Neural progenitor cell (in vitro differentiated cells): ENCODE results near the gene HORMAD1. TPM values are rescaled to one million over a fixed set of nuclear protein-coding genes. Genes with fewer than 3 reads are reported as not detected.
"Not testable (repeated sequence)": the region's sequence is repeated elsewhere in the genome, so short reads cannot be mapped to it uniquely, and the experiment has no call there.

Experiments
- DNase-seq: peaks from one replicate; pipeline ENCODE4 v3.0.0-alpha.2; 2016; ENCODE audit warnings: low spot score
- H2AFZ ChIP-seq: fragments of 200-600 bp; sonication (generic); replicated peaks from 2 replicates; pipeline ENCODE4 v1.6.1; 2016; ENCODE audit warnings: antibody characterized with exemption
- H3F3A ChIP-seq: fragments of 200-600 bp; sonication (generic); 2 replicates; pipeline ENCODE4 v1.6.1; 2016; ENCODE audit warnings: antibody characterized with exemption, low read depth
- H3K27ac ChIP-seq: fragments of 200-600 bp; sonication (generic); 2 replicates; pipeline ENCODE4 v1.5.1; 2016; ENCODE audit warnings: mild to moderate bottlenecking
- H3K27me3 ChIP-seq: fragments of 200-600 bp; sonication (generic); 2 replicates; pipeline ENCODE4 v1.6.1; 2016; ENCODE audit warnings: mild to moderate bottlenecking, moderate library complexity
- H3K36me3 ChIP-seq: fragments of 200-600 bp; sonication (generic); 2 replicates; pipeline ENCODE4 v1.5.1; 2016
- H3K4me1 ChIP-seq: fragments of 200-600 bp; sonication (generic); 2 replicates; pipeline ENCODE4 v1.6.1; 2016; ENCODE audit warnings: mixed run types
- H3K4me2 ChIP-seq: fragments of 200-600 bp; sonication (generic); 2 replicates; pipeline ENCODE4 v1.6.1; 2016
- H3K4me3 ChIP-seq: fragments of 200-600 bp; sonication (generic); 2 replicates; pipeline ENCODE4 v1.5.1; 2016
- H3K79me2 ChIP-seq: fragments of 200-600 bp; sonication (generic); 2 replicates; pipeline ENCODE4 v1.6.1; 2016; ENCODE audit warnings: low read depth
- H3K9ac ChIP-seq: fragments of 200-600 bp; sonication (generic); 2 replicates; pipeline ENCODE4 v1.6.1; 2016
- H3K9me3 ChIP-seq: fragments of 200-600 bp; sonication (generic); 2 replicates; pipeline ENCODE4 v1.5.1; 2016; ENCODE audit warnings: low read depth
- H4K20me1 ChIP-seq: fragments of 200-600 bp; sonication (generic); 2 replicates; pipeline ENCODE4 v1.6.1; 2016; ENCODE audit warnings: low read depth
- H3K27ac Mint-ChIP-seq: 3 replicates; pipeline ENCODE4 v1.8.0; 2021; ENCODE audit warnings: mixed read lengths
- H3K27me3 Mint-ChIP-seq: 2 replicates; pipeline ENCODE4 v1.8.0; 2022; ENCODE audit warnings: low read depth, mild to moderate bottlenecking, inconsistent platforms, moderate library complexity, mixed read lengths; ENCODE audit not compliant: insufficient read depth
- H3K36me3 Mint-ChIP-seq: 3 replicates; pipeline ENCODE4 v1.8.0; 2021; ENCODE audit warnings: mixed read lengths
- H3K4me1 Mint-ChIP-seq: 3 replicates; pipeline ENCODE4 v1.8.0; 2021; ENCODE audit warnings: mixed read lengths
- H3K4me3 Mint-ChIP-seq: 3 replicates; pipeline ENCODE4 v1.8.0; 2021; ENCODE audit warnings: mild to moderate bottlenecking, moderate library complexity, mixed read lengths
- H3K9me3 Mint-ChIP-seq: 3 replicates; pipeline ENCODE4 v1.8.0; 2020; ENCODE audit warnings: mixed read lengths
- EZH2 ChIP-seq: fragments of 200-600 bp; sonication (generic); IDR thresholded peaks from 2 replicates; pipeline ENCODE4 v1.6.1; 2017; ENCODE audit warnings: antibody characterized with exemption, mild to moderate bottlenecking, moderate library complexity
- EZH2phosphoT487 ChIP-seq: fragments of 200-600 bp; sonication (generic); IDR thresholded peaks from 2 replicates; pipeline ENCODE4 v1.6.1; 2017; ENCODE audit warnings: antibody characterized with exemption
- total RNA-seq: library from RNA; depleted of rRNA; stranded (reverse); fragments of >200 nt; gene quantifications from 2 replicates; pipeline ENCODE4 v1.2.3, GENCODE V29; 2015; ENCODE audit warnings: low replicate concordance
- TF ChIP-seq, protein P1 (sequence below): fragments of 200-600 bp; sonication (generic); IDR thresholded peaks from 2 replicates; pipeline ENCODE4 v1.5.1; 2017; ENCODE audit warnings: antibody characterized with exemption, mild to moderate bottlenecking

Gene HORMAD1
- total RNA-seq, 1 donor from 2014 or later = not detected

DNA sequence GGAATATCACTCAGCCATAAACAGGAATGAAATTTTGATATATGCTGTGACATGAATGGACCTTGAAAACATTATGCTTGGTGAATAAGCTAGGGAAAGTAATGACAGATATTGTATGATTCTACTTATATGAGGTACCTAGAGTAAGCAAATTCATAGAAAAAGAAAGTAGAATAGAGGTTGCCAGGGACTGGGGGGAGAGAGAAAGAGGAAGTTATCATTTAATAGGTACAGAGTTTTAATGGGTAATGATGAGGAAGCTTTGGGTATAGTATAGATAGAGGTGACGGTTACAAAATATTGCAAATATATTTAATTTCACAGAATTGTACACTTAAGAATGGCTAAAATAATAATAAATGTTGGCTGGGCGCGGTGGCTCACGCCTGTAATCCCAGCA lies 60.1 kb downstream of the HORMAD1 start:
- Histone ChIP-seq H3K4me1 (no peaks in the 10 kb centered on the region), H3K27ac (no peak overlapping the region), H3K27me3 (no peaks in the 10 kb centered on the region), H3K79me2 (no peaks in the 10 kb centered on the region), H2AFZ (no peak overlapping the region), H4K20me1 (no peaks in the 10 kb centered on the region), H3K36me3 (peaks cover 5% of the 10 kb centered on the region), H3K9me3 (no peaks in the 10 kb centered on the region), H3F3A (no peaks in the 10 kb centered on the region), H3K9ac (no peak overlapping the region), H3K4me2 (no peak overlapping the region), H3K4me3 (no peak overlapping the region)
- TF ChIP-seq EZH2phosphoT487 = no peak
- TF ChIP-seq EZH2 = no peak
- TF ChIP-seq, protein P1, sequence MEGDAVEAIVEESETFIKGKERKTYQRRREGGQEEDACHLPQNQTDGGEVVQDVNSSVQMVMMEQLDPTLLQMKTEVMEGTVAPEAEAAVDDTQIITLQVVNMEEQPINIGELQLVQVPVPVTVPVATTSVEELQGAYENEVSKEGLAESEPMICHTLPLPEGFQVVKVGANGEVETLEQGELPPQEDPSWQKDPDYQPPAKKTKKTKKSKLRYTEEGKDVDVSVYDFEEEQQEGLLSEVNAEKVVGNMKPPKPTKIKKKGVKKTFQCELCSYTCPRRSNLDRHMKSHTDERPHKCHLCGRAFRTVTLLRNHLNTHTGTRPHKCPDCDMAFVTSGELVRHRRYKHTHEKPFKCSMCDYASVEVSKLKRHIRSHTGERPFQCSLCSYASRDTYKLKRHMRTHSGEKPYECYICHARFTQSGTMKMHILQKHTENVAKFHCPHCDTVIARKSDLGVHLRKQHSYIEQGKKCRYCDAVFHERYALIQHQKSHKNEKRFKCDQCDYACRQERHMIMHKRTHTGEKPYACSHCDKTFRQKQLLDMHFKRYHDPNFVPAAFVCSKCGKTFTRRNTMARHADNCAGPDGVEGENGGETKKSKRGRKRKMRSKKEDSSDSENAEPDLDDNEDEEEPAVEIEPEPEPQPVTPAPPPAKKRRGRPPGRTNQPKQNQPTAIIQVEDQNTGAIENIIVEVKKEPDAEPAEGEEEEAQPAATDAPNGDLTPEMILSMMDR = no peak
- H3K36me3 Mint-ChIP-seq = peaks cover 18% of the 10 kb centered on the region
- no peak for DNase-seq
- no peaks in the 10 kb centered on the region for H3K4me1 Mint-ChIP-seq
- no peak overlapping the region for H3K4me3 Mint-ChIP-seq
- H3K9me3 Mint-ChIP-seq = no peaks in the 10 kb centered on the region
- H3K27me3 Mint-ChIP-seq = no peaks in the 10 kb centered on the region
- no peak overlapping the region for H3K27ac Mint-ChIP-seq

DNA sequence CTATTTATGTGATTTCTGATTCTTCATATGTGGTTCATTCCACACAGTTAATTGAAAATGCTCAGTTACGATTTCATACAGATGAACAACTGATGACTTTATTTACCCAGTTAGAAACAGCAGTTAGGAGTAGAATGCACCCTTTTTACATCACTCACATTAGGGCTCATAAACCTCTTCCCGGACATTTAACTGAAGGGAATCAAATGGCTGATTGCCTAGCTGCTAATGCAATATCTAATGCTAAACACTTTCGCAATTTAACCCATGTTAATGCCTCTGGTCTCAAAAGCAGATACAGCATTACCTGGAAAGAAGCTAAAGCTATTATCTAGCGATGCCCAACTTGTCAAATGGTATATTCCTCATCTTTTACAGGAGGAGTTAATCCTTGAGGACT lies 63.6 kb downstream of the HORMAD1 start:
- H3K36me3 ChIP-seq = not testable (repeated sequence)
- peaks cover 14% of the 10 kb centered on the region for H3K36me3 Mint-ChIP-seq

DNA sequence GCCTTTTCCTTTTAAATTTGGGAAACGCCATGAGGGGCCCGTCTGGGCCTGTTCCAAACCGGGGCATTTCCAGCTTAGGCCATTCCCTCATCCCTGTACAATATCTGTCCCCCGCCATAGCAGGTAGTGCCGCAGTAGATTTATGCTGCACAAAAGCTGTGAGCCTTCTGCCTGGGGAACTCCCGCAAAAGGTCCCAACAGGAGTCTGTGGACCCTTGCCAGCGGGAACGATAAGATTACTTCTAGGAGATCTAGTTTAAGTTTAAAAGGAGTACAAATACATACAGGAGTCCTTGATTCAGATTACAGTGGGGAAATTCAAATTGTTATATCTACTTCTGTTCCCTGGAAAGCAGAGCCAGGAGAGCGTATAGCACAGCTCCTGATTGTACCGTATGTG lies 66.1 kb downstream of the HORMAD1 start:
- H3K4me1 Mint-ChIP-seq, H3K9me3 ChIP-seq, H4K20me1 ChIP-seq, H3K9ac ChIP-seq, H3K4me2 ChIP-seq, H3K36me3 ChIP-seq, H3K36me3 Mint-ChIP-seq, H3K4me1 ChIP-seq, H2AFZ ChIP-seq, H3K9me3 Mint-ChIP-seq, H3K4me3 Mint-ChIP-seq, H3F3A ChIP-seq, H3K79me2 ChIP-seq, H3K27me3 ChIP-seq, H3K27ac ChIP-seq, DNase-seq, H3K27me3 Mint-ChIP-seq, H3K27ac Mint-ChIP-seq, H3K4me3 ChIP-seq: not testable (repeated sequence)

More for the DNA sequence above, 63.6 kb downstream of the HORMAD1 start:
- not testable (repeated sequence) for H3K27ac Mint-ChIP-seq, H3K79me2 ChIP-seq, H3K27me3 ChIP-seq, DNase-seq, H3K27ac ChIP-seq, H3K27me3 Mint-ChIP-seq, H3K9ac ChIP-seq, H3K4me3 Mint-ChIP-seq, H3F3A ChIP-seq, H3K4me1 ChIP-seq, H2AFZ ChIP-seq, H3K4me1 Mint-ChIP-seq, H3K4me3 ChIP-seq, H3K4me2 ChIP-seq, H3K9me3 ChIP-seq, H3K9me3 Mint-ChIP-seq, H4K20me1 ChIP-seq

DNA sequence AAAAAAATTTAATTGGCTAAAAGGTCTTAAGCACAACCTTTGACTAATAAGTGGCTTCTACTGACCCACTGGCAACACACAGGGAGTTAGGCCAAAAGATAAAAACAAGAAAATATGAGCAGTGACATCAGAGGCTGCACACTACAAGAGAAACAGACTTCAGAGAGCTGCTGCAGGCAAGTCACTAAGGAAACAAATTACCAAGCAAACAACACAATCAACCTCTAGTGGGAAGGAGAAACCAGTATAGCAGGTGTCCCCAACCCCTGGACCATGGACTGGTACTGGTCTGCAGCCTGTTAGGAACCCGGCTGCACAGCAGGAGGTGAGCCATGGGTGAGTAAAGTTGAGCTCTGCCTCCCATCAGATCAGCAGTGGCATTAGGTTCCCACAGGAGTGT lies 70.5 kb downstream of the HORMAD1 start:
- no peaks in the 10 kb centered on the region for H3K4me1 Mint-ChIP-seq
- Histone ChIP-seq H3K4me3 (no peak overlapping the region), H3K4me1 (no peaks in the 10 kb centered on the region), H3K79me2 (no peaks in the 10 kb centered on the region), H2AFZ (no peak overlapping the region), H3K9ac (no peak overlapping the region), H3F3A (no peaks in the 10 kb centered on the region), H3K27me3 (no peaks in the 10 kb centered on the region), H3K4me2 (no peak overlapping the region), H4K20me1 (no peaks in the 10 kb centered on the region), H3K27ac (no peak overlapping the region), H3K36me3 (no peaks in the 10 kb centered on the region), H3K9me3 (no peaks in the 10 kb centered on the region)
- no peaks in the 10 kb centered on the region for H3K27me3 Mint-ChIP-seq
- H3K27ac Mint-ChIP-seq = no peak overlapping the region
- peaks cover 8% of the 10 kb centered on the region for H3K36me3 Mint-ChIP-seq
- H3K4me3 Mint-ChIP-seq = no peak overlapping the region
- H3K9me3 Mint-ChIP-seq = no peaks in the 10 kb centered on the region
- TF ChIP-seq EZH2 (no peak), EZH2phosphoT487 (no peak)
- TF ChIP-seq, protein P1 = no peak
- DNase-seq = no peak
